HS-5 (cell line): Measurements from ENCODE around the gene TLE4.

Experiments used
- DNase-seq: peaks from one replicate; pipeline ENCODE4 v3.0.0-alpha.2; 2012; ENCODE audit warnings: low read depth

Gene TLE4

GRCh38 chr9:79691496-79691895 lies 119.7 kb downstream of the TLE4 start:
- no peak for DNase-seq

GRCh38 chr9:79692857-79693571 lies 121.2 kb downstream of the TLE4 start:
- DNase-seq: no peak

GRCh38 chr9:79693750-79694149 lies 122.0 kb downstream of the TLE4 start:
- DNase-seq: no peak

GRCh38 chr9:79694208-79694607 lies 122.4 kb downstream of the TLE4 start:
- DNase-seq: no peak

DNA sequence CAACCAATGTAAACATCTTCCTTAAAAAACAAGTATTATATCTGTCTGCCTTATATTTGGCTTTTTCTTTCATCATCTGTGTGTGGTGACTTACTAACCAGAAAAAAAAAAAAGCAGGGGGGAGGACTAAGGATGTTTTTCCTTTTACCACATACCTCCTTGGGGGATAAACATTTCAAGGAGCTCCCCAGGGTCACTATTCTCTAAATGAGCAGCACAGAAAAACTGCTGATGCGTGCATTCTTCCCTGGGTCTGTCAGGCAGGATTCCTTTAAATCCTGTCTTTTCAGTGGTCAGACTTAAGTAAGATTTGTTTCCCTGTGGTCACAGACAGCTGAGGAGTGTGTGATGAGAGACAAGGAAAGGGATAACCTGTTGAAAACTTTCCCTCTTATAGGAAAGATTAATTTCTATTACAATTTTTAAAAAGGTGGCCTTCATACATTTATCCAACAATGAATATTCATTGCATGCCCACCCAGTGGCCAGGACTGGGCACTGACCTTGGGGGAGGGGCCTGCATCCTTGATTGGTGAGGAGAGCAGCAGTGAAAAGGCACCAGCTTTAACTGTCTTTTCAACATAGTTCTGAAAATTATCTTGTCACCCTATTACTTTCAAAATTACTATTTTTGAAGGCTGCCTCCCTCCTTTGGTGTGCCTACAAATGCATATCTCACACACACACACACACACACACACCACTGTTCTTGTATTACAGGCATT lies 123.1 kb downstream of the TLE4 start:
- DNase-seq: peak; percentile 47

DNA sequence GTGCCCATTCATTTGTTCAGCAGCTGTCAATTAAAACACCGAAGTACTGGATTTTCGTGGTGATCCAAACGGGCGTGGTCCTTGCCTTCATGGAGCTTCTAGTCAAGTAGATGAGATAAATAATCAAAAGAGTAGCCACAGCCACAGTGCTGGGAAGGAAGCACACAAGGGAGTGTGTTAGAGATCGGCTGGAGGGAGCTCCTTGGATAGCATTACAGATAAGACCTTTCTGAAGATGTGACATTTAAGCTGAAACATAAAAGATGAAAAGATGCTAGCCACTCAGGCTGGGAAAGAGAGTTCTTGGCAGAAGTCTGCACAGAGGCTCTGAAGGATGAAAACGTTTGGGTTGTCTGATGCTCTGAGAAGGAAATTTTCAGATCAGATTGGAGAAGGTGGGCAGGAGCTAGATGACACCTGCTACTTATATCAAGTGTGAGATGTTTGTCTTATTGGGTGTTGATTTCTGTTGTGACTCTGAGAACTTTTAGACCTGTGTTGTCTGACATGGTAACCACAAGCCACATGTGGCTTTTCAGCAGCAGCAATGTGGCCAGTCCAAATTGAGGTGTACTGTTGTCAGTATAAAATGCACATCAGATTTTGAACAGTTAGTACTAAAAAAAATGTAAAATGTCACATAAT lies 123.9 kb downstream of the TLE4 start:
- no peak for DNase-seq

DNA sequence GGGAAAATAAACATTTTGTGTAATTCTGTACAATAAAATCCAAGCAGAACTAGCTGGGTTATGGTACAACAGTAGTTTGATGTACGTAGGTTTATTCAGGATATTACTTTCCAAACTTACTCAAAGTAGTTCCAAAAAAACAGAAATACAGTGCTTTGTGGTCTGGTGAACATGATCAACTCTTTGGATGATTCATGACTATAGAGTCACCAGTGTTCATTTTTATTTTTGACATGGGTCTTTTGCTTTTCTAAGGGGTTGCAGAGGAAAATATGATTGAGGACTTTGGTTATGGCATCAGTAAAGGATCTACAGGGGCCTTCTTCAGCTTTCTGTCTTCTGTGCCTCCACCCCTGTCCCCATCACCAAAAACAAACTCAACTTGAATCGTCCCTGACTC lies 127.2 kb downstream of the TLE4 start:
- DNase-seq: no peak

- no peak for DNase-seq
Measured at GRCh38 chr9:79699479-79699878, 127.7 kb downstream of the TLE4 start.

GRCh38 chr9:79700607-79701360 lies 129.0 kb downstream of the TLE4 start:
- no peak for DNase-seq

GRCh38 chr9:79701651-79702050 lies 129.9 kb downstream of the TLE4 start:
- no peak for DNase-seq

DNA sequence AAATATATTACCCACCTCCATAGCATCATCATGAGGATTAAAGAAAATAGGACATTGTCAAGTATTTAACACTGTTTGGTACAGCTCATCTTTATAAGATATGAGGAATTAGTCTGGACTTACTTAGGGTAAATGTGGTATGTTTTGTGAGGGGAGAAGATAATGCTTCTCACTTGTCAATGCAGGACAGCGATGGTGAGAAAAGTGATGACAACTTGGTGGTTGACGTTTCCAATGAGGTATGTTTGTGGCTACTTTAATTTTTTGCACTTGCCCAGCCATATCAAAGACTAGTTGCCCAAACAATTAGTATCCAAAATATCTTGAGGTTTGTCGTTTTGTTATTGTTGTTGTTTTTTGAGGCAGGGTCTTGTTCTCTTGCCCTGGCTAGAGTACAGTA lies 133.9 kb downstream of the TLE4 start:
- no peak for DNase-seq

GRCh38 chr9:79706512-79706911 lies 134.7 kb downstream of the TLE4 start:
- no peak for DNase-seq

DNA sequence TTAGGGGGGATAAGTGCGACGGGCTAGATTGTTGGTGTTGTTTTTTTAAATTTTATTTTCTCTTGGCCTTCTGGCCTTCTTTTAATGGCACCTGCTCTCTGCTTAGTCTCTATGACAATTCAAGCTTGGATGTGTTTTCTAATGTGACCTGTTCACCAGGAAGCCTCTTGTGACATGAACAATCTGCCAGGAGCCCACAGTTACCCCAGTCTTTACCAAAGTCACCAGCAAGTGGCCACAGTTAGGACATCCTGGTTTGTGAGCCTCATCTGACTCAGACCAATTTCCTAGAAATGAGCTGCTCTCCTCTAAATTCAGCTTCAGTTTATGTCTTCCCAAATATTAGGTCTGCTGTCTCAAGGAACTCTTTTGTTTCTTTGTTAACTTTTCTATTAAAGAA lies 135.8 kb downstream of the TLE4 start:
- no peak for DNase-seq

- no peak for DNase-seq
Measured at GRCh38 chr9:79708541-79708940, 136.8 kb downstream of the TLE4 start.

DNA sequence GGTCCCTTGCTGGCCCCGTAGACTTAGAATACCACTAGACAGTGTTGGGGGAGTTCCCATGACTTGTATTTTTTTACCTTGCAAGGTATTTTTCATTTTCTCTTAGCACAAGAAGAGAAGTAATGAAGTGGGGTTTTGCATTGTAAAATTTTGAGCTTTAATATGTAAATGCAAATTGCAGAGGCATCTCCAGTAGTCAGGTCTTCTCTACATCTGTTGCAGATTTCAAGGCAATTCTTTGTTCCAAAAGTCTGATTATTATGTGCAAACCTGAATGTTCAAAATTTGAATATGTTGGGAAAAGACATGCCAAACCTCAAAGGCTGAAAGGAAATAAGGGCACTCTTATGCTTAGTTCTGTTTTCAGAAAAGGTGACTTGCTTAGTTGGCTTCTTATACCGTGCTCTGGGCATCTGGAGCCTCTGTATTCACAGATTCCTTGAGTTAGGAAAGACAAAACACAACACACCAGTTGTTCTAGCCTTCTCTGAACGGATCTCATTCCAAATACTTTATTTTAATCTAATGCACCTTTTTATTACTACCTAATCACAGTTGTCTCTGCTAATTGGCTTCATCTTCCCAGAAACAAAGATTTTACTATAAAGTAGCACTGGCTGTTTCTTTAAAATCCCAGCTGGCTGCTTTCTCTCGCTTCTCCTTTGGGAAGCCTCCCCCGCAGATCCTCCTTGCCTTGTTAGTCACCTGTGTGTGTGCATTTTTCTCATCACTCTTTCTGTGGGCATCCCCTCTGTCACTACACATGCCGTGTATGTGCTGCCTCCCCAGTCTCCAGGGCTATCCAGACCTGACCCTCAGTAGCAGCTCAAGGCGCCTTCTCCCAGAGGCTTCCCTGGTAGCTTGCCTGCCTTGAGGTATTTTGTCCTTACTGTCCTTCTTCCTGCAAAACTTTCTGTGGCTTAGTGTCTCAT lies 138.2 kb downstream of the TLE4 start:
- DNase-seq: no peak

- no peak for DNase-seq
Measured at GRCh38 chr9:79711874-79712273, 140.1 kb downstream of the TLE4 start.

DNA sequence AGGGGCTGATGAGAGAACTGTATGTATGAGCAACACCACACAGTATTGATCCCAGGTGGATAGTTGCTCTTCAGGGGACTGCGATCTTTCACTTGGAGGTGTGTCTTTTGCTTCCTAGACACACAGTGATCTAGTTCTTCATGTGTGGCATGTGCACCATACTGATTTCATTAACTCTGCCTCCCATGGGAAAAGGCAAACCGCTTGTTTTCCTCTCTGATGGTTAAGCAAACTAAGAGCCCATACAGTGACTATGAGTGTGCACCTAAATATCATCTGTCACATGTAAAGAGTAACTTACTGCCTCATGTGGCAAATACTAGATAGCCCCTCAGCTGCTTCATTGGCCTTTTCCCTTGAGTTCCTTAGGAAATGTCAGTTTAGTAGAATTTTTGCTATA lies 147.3 kb downstream of the TLE4 start:
- no peak for DNase-seq

DNA sequence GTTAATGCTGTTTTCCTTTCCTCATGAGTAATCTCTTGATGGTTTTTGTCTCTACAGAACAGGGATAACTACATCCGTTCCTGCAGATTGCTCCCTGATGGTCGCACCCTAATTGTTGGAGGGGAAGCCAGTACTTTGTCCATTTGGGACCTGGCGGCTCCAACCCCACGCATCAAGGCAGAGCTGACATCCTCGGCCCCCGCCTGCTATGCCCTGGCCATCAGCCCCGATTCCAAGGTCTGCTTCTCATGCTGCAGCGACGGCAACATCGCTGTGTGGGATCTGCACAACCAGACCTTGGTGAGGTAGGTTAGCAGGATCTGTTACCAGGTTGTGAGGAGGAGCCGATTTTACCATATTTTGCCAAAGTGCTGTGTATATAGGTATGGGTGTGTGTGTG lies 148.2 kb downstream of the TLE4 start:
- DNase-seq: no peak

DNA sequence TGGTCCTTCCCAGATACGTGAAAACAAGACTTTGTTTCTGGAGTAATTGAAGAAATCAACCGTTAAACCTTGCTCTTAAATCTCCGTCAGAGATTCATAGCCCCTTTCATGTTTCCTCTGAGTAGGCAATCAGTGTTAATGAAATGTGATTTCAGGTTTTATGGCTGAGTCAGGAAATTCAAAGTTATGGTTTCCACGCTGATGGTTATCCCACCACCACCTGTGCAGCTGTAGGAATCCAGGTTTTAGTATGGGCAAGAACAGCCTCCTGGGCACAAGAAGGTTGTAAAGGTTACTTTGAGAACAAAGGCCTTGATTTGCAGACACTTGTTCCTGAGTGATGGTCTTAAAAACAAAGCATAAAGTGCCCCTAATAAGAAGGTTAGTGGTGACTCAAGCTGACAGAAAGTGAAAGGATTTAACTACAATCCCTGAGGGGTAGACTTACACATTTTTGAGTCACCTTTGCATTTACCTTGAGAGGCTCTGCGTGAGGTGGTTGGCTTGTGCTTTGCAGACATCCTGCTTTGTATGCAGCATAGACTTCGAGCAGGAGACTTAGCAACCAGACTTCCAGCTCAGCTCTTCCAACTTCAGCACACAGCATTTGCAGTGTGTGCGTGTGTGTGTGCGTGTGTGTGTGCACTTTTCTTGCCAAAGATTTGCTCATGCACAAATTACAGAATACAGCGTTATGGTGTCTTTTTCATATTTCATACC lies 159.6 kb downstream of the TLE4 start:
- no peak for DNase-seq

- no peak for DNase-seq
Measured at GRCh38 chr9:79735023-79735779, 163.4 kb downstream of the TLE4 start.
